Hematopoietic multipotent progenitor cell treated with erythropoietin and hydrocortisone succinate and interleukin-3 and kit ligand, for 8 days (in vitro differentiated cells): ENCODE results near the gene CALHM5.

Experiments
- DNase-seq: peaks from one replicate; pipeline ENCODE4 v3.0.0-alpha.2; 2015

Gene CALHM5

GRCh38 chr6:116512111-116512559, 696 bp downstream of the CALHM5 start:
- no peak for DNase-seq

- no peak for DNase-seq
These were observed 1.3 kb downstream of the CALHM5 start for GRCh38 chr6:116512734-116513133.

- DNase-seq, result no peak
These were observed 1.9 kb downstream of the CALHM5 start for GRCh38 chr6:116513224-116513875.

DNA sequence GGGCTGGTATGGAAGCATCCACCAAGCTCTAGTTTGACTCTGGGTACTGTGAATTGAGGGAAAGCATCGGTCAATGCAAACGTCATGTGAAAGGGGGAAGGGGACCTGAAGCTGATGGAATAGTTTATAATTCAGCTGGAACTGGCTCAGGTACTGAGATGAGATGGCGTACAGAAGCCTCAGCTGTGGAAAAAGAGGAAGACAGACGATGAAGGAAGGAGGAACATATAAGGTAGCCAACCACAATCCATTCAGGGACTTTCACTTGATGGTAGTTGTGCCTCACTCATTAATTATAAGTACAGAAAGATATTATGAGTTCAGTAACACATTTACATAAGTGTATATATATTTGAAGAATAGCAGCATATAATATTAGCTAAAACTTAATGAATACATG, 2.7 kb downstream of the CALHM5 start:
- DNase-seq, result no peak

DNA sequence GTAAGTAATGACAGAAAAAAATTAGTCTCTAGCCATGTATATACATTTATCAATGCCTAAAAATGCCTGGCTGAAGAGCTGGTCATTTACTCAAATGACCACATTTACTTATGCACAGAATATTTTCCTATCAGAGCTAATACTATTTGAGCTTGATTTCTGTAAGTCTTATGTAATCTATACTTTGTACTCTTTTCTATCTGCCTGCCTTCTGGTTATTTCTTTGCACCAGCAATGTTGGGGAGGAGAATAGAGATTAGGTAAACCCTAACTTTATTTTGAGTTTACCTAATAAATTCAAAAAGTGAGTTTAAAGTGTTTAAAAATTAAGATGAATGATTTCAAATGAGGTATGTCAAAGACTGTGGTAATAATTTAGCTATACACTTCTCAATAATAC, 3.7 kb downstream of the CALHM5 start:
- no peak for DNase-seq

- peak; percentile 22 for DNase-seq
These were observed 7.4 kb downstream of the CALHM5 start for GRCh38 chr6:116518621-116519368.

DNA sequence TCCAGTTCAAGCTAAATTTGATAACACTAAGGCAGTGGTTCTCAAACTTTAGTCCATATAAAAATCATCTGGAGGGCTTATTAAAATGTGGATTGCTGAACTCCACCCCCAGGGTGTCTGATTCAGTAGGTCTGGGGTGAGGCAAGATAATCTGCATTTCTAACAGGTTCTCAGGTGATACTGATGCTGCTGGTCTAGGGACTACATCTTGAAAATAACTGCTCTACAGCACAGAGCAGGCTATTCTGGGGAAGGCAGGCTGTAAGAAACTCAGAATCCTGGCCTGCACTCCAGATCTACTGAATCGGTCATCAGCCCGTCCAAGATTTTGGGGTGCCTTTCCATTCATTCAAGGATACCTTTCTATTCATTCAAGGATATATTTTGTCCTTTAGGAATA, 11.5 kb downstream of the CALHM5 start:
- DNase-seq, result no peak

DNA sequence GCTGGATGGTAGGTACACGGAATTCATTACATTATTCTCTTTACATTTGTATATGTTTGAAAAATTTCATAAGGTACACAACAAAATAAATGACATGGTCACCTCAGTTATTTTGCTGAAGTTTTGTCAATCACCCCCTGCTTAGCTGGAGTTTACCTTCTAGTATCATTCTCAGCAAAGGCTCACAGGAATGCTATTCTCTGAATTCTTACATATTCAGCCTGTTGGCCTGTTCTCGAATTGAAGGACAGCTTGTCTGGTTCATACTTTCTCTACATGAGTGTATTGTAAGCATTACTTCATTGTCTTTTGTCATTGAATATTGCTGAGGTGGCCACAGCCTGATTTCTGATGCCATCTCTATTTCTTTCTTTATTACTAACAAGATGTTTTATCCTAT, 12.8 kb downstream of the CALHM5 start:
- DNase-seq, result no peak

- DNase-seq, result no peak
These were observed 16.7 kb downstream of the CALHM5 start for GRCh38 chr6:116528133-116528532.

DNA sequence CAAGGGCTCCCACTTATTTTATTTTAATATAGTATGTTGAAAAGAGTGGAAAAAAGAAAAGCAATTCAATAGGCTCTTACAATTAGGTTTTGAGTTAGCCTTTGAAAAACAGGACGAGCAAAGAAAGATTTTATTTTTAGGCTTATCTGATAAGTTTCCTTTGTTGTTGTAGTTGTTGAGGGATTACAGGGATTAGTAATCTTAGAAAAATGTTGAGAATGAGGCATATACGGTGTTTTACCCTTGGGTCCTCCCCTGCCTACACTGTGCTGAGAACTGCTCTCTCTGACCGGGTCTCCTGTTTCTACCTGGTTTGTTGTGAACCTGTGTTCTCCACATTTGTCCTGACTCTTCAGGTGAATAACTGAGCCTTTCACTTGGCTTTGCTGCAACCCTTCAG, 17.3 kb downstream of the CALHM5 start:
- no peak for DNase-seq

GRCh38 chr6:116529466-116530290, 18.2 kb downstream of the CALHM5 start:
- DNase-seq, result no peak

GRCh38 chr6:116530436-116530835, 19.0 kb downstream of the CALHM5 start:
- DNase-seq, result no peak

- peak; percentile 78 for DNase-seq
These were observed 20.5 kb downstream of the CALHM5 start for GRCh38 chr6:116531675-116532570.

GRCh38 chr6:116533233-116533957, 22.0 kb downstream of the CALHM5 start:
- no peak for DNase-seq

DNA sequence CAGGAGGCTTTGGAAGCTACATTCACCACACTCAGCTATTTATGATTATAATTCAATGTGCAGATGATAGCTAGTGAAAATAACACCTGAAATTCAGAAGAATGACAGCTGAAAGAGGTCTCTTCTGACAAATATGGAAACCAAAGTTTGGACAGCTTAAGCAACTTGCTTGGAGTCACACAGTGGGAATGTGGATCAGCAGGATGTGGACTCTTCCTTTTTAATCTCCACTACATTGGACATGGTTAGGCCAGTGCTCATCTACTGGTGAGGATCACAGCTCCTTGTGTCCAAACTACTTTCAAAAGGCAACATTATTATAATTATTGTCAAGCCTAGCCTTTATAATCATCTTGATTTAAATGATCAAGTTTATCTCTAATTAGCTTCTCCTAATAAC, 23.7 kb downstream of the CALHM5 start:
- DNase-seq, result no peak

DNA sequence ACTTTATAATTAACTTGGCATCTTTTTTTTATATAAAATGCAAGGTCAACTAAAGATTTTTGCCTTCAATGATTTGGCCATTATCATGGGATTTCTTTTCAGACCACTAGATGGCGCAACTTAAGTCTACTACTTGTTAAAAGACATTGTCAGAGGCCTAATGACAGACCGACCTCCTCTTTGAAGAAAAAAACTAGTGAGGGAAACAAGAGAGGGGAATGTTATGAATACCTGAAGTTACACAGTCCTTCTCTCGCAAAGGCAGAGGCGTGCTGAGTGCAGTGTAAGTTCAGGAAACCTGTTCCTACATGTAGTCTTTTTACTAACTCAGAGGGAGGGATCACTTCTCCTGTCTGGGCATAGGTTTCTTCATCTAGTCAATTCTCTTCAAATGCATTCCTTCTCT, 24.8 kb downstream of the CALHM5 start:
- DNase-seq, result peak; percentile 80

- DNase-seq, result no peak
These were observed 31.0 kb downstream of the CALHM5 start for GRCh38 chr6:116542426-116542825.

- DNase-seq, result no peak
These were observed 31.7 kb downstream of the CALHM5 start for GRCh38 chr6:116543149-116543548.

GRCh38 chr6:116545651-116546050, 34.2 kb downstream of the CALHM5 start, which contains the start of gene TRAPPC3L:
Gene TRAPPC3L (minus strand): TSS chr6:116545684. CDS start chr6:116545514, 170 bp downstream.
- no peak for DNase-seq

DNA sequence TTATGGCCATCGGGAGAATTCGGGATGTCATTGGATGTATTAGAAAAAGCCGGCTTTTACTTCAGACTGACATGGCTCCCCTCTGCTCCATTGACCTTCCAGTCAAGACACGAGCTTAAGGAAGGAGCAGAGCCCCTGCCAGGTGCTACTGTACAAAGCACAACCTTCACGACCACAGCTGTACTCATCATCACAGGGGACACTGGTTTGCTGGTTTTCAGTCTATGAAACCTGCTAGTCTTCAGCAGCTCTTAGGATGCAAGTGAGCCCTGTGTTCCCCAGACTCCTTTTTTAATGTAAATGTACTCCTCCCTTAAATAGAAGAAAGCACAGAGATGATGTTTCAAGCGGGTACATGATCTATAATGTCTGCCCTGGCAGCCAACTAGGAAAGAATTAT, 35.9 kb downstream of the CALHM5 start:
- no peak for DNase-seq

DNA sequence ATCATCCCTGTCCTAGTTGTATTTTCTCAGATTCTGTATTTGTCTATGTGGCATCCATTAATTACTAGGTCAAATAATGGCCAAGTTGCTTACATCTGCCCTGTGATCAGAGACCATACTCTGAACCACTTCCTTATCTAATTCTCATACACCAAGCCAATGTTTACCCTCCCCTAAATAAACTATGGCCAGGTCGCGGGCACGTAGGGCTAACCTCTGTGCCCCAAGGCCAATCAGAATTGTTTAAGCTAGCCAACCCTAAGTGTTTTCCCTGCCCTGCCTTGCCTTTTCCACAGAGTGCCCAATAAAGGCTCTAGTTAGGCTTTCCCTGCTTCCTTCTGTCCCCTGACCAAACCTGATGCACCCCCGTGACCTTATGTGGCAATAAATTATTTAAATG, 39.4 kb downstream of the CALHM5 start:
- no peak for DNase-seq

- no peak for DNase-seq
These were observed 42.0 kb downstream of the CALHM5 start, which contains the start of gene CALHM4 for GRCh38 chr6:116553451-116553850. Gene CALHM4 (plus strand): TSS chr6:116553751. CDS start chr6:116553794, 43 bp downstream.
